ENCODE measurements around the gene KIF13A.
"Not testable (repeated sequence)": the region's sequence is repeated elsewhere in the genome, so short reads cannot be mapped to it uniquely, and the experiment has no call there.

Gene KIF13A

GRCh38 chr6:17987447-17987696 lies at the start of gene KIF13A:
KIF13A (minus strand) TSS chr6:17987635; CDS start chr6:17987463, 172 bp downstream.
- DNase-seq = no peak

DNA sequence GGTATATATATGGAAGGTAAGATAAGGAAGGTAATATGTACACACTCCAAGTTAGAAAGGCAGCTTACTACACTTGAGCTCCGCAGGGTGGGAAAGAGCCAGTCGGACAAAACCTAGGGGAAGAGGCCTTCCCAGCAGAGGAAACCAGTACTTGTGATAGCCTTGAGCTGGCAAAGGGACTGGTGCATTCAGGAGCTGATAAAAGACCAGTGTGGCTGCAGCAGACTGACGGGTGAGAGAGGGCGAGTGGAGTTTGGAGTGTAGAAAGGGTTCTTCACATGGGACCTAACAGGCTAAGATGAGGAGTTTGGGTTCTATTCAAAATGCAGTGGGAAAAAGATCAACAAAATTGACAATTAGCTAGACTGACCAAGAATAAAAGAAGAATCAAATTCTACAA lies 49.3 kb upstream of the KIF13A start:
- no peak for DNase-seq

GRCh38 chr6:18035330-18035854 lies 48.0 kb upstream of the KIF13A start:
- no peak for DNase-seq

- no peak for DNase-seq
These were observed 47.4 kb upstream of the KIF13A start for GRCh38 chr6:18034798-18035202.

- DNase-seq = no peak
These were observed 44.3 kb upstream of the KIF13A start for GRCh38 chr6:18031680-18032256.

DNA sequence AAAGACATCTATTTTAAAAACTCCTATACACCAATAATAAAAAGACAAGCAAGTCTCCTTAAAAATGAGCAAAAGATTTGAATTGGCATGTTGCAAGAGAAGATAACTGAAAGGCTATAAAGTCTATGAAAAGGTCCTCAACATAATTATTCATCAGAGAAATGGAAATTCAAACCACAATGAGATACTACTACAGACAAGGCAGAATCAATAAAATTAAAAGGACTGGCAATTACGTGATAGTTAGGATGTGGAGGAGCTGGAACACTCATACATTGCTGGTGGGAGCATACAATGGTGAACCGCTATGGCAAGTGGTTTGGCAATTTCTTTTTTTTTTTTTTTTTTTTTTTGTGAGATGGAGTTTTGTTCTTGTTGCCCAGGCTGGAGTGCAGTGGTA lies 43.8 kb upstream of the KIF13A start:
- no peak for DNase-seq

- no peak for DNase-seq
These were observed 40.9 kb upstream of the KIF13A start for GRCh38 chr6:18028332-18028731.

DNA sequence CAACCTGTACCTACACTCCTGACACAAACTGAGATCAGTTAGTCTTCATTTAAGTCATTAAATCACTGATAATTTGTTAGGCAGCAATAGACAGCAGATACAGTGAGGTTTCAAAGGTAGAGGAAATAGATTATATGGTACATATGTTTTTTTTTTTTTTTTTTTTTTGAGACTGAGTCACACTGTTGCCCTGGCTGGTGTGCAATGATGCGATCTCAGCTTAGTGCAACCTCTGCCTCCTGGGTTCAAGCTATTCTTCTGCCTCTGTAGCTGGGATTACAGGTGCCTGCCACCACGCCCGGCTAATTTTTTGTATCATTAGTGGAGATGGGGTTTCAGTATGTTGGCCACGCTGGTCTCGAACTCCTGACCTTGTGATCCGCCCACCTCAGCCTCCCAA lies 38.2 kb upstream of the KIF13A start:
- no peak for DNase-seq

DNA sequence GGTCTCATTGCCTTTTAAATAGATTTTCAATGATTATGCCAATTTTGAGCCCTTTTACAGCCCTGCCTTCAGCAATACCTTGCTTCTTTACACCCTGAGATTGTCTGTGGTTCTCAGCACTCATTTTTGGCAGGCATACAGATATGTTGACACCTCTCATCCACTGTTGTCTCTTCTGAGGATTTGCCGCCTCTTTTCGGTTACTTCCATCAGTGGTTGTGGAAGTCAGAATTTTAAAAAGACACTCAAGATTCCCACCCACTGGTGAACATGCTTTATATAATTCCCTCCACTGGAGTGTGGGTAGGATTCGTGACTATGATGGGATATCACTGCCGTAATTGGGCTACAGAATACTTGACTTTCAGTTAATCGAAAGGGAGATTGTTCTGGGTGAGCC lies 37.4 kb upstream of the KIF13A start:
- DNase-seq = no peak

DNA sequence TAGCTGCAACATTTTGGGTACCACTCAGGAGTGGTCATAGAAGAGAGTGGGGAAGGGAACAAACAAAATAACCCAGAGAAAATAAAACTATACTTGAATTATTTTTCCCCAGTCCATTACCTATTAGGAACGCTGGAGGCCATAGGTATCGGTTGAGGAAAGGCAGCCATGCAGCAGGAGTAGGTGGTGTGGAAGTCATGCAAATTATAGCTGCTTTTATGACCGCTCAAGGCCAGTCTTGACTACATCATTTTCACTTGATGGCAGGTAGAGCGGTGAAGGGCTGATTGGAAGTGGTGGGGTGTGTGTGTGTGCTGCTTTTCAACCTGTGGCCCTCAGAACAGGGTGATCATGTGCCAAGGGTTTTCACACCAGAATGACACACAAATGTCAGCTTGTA lies 36.5 kb upstream of the KIF13A start:
- no peak for DNase-seq

DNA sequence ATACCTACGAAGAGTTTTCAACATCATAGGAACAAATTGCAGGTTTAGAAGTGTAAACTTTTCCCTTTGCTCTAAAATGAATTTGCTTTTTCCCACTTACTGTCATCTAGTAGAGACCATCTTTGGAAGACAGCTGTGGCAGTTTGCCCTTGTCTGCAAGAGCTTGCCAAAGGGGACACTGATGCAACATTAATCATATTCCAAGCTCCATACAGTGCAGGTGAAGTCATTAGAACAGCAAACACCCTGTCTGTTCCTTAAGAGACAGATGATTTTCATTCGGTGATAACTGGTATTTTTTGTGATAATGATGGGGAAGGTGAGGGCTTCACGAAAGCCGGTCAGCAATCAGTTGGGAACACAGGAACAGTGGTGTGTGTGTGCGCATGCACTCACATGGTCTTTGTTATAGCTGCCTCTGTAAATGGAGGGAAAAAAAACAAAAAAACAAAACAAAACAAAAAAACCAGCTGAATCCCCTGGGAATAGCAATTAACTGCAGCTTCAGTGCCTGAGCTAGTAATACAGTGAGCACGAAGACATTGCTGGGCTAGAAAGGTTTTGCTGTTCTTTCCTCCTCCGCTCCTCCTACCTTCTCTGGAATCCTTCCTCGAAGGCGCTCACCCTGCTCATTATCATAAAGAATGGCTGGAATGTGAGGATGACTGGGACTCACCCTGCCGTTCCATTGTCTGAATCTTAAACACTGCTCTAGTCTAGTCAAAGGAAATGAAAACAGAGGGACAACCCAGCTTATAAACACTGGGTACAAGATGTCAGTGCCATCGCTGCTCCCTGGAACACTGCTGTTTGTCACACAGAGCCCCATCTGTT lies 35.2 kb upstream of the KIF13A start:
- no peak for DNase-seq

GRCh38 chr6:18021166-18021850 lies 33.9 kb upstream of the KIF13A start:
- DNase-seq = no peak

- DNase-seq = not testable (repeated sequence)
These were observed 33.1 kb upstream of the KIF13A start for GRCh38 chr6:18020545-18020944.

DNA sequence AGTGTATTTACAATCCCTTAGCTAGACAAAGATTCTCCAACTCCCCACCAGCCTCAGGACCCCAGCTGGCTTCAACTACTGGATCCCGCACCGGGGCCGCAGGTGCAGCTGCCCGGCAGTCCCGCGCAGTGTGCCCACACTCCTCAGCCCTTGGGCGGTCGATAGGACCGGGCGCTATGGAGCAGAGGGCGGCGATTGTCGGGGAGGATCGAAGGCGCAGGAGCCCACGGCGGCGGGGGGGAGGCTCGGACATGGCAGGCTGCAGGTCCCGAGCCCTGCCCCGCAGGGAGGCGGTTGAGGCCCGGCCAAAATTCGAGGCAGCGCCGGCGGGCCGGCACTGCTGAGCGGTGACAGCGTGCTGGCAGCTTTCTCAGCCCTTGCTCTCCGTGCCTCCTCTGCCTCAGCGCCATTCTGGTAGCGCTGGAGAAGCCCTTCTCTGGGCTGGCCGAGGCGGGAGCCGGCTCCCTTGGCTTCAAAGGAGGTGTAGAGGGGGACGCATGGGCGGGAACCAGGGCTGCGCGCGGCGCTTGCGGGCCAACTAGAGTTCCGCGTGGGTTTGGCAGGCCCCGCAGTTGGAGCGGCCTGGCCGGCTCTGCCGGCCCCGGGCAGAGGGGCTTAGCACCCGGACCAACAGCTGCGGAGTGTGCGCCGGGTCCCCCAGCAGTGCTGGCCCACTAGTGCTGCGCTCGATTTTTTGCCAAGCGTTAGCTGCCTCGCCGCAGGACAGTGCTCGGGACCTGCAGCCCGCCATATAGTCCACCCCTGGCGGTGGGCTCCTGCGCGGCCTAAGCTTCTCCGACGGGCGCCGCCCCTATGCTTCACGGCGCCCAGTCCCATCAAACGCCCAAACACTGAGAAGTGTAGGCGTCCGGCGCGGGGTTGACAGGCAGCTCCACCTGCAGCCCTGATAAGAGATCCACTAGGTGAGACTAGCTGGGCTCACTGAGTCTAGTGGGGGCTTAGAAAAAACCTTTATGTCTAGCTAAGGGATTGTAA lies 32.4 kb upstream of the KIF13A start:
- no peak for DNase-seq

GRCh38 chr6:18019133-18019532 lies 31.7 kb upstream of the KIF13A start:
- DNase-seq = not testable (repeated sequence)

GRCh38 chr6:18016698-18017097 lies 29.3 kb upstream of the KIF13A start:
- DNase-seq = no peak

DNA sequence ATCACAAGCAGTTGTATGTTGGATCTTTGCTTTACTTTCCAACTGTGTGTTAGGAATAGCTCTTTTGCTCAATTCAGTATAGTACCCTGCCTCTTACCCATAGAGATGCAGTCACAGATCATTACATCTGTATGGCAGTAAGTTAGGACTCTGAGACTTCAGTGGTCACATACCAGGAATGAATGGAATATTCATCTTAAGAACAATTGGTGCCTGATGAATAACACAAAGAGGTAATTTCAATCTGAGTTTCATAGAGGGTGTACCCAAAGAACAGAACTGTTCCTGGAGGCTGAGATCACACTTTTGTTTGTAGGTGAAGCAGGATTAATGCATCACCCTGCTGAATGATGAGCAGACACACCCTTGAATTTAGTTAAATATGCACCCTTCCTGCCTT lies 28.7 kb upstream of the KIF13A start:
- no peak for DNase-seq

DNA sequence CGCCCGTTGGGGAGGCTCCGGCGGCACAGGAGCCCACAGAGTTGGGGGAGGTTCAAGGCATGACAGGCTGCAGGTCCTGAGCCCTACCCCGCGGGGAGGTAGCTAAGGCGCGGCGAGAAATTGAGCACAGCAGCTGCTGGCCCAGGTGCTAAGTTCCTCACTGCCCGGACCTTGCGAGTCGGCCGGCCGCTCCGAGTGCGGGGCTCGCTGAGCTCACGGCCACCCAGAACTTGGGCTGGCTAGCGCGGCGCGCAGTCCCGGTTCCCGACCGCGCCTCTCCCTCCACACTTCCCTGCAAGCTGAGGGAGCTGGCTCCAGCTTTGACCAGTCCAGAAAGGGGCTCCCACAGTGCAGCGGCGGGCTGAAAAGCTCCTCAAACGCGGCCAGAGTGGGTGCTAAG lies 23.9 kb upstream of the KIF13A start:
- DNase-seq = no peak

GRCh38 chr6:18010540-18010939 lies 23.1 kb upstream of the KIF13A start:
- not testable (repeated sequence) for DNase-seq

- DNase-seq = no peak
These were observed 17.0 kb upstream of the KIF13A start for GRCh38 chr6:18004256-18004985.

DNA sequence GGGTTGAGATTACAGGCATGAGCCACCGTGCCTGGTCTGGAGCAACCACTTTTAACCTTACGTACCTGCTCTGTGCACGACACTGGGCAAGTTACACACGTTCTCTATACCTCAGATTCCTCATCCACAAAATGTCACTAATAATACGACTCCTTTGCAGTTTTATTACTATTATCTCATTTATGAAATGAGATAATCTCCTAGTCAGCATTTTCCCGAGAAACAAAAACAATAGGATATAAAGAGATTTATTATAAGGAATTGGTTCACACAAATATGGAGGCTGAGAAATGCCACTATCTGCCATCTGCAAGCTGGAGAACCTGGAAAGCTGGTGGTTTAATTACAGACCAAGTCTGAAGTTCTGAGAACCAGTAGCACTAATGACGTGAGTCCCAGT lies 12.0 kb upstream of the KIF13A start:
- no peak for DNase-seq

DNA sequence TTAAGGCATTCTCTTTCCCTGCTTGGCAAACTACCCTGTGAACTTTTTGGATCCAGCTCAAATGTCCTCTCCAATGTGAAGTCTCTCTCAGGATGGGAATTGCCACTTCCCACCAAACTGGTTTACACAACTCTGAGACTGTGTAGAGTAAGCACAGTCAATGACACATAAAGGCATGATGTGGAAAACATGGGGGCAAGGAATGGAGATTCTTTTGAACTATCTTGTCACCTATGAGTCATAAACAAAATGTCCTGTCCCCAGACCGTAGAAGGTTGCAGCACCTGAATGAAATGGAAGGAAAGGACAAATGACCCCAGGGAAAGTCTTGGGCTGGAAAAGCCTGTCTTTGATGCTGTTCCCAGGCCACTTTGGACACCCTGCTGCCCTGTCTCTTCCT lies 11.0 kb upstream of the KIF13A start:
- DNase-seq = no peak
